Liver (tissue), 9 donors: Measurements from ENCODE around the gene FOXA3. TPM values are rescaled to one million over a fixed set of nuclear protein-coding genes. Genes with fewer than 3 reads are reported as not detected.

Experiments used
- DNase-seq: peaks from one replicate; pipeline ENCODE4 v3.0.0-alpha.2; 2017; ENCODE audit warnings: low spot score
- H3K27ac ChIP-seq, 2 donors: one replicate each; pipeline ENCODE4 v1.7.0; 2013; ENCODE audit warnings: inconsistent platforms in 2 of 2, low read length in 2 of 2, control low read depth in 1 of 2, low read depth in 1 of 2, mild to moderate bottlenecking in 1 of 2
- H3K27me3 ChIP-seq, 4 donors: one replicate each; pipeline versions ENCODE4 v1.6.1 to v1.7.0; 2013; ENCODE audit warnings: low read length in 3 of 4, inconsistent platforms in 1 of 4, mild to moderate bottlenecking in 1 of 4, moderate library complexity in 1 of 4; ENCODE audit not compliant: control insufficient read depth in 4 of 4, insufficient read depth in 4 of 4
- H3K36me3 ChIP-seq, 4 donors: one replicate each; pipeline versions ENCODE4 v1.6.1 to v1.7.0; 2013; ENCODE audit warnings: low read length in 3 of 4, mild to moderate bottlenecking in 3 of 4, low read depth in 1 of 4, moderate library complexity in 1 of 4; ENCODE audit not compliant: control insufficient read depth in 4 of 4, insufficient read depth in 3 of 4
- H3K4me1 ChIP-seq, 4 donors: one replicate each; pipeline versions ENCODE4 v1.6.1 to v1.7.0; 2013; ENCODE audit warnings: low read length in 3 of 4, mild to moderate bottlenecking in 3 of 4, moderate library complexity in 1 of 4; ENCODE audit not compliant: control insufficient read depth in 4 of 4, insufficient read depth in 4 of 4
- H3K4me3 ChIP-seq, 3 donors: one replicate each; pipeline versions ENCODE4 v1.6.1 to v1.7.0; 2013; ENCODE audit warnings: low read length in 3 of 3, control low read depth in 1 of 3, low read depth in 1 of 3, mild to moderate bottlenecking in 1 of 3
- H3K9ac ChIP-seq, 2 donors: one replicate each; pipeline ENCODE4 v1.7.0; 2013; ENCODE audit warnings: low read length in 2 of 2, mild to moderate bottlenecking in 2 of 2, moderate library complexity in 2 of 2, control low read depth in 1 of 2, low read depth in 1 of 2
- H3K9me3 ChIP-seq, 4 donors: one replicate each; pipeline versions ENCODE4 v1.6.1 to v1.7.0; 2013; ENCODE audit warnings: low read length in 3 of 4; ENCODE audit not compliant: control insufficient read depth in 4 of 4
- EGR1 ChIP-seq, 2 donors: IDR thresholded peaks; 2 replicates each; pipeline ENCODE4 v1.6.1; 2016 to 2018; ENCODE audit warnings: antibody characterized with exemption in 2 of 2, low read depth in 2 of 2
- FOXA1 ChIP-seq: IDR thresholded peaks from 2 replicates; pipeline ENCODE4 v1.6.1; 2016; ENCODE audit warnings: antibody characterized with exemption
- FOXA2 ChIP-seq: IDR thresholded peaks from 2 replicates; pipeline ENCODE4 v1.6.1; 2016; ENCODE audit warnings: antibody characterized with exemption
- GABPA ChIP-seq, 2 donors: IDR thresholded peaks in 1 of 2; conservative IDR thresholded peaks in 1 of 2; 2 replicates each; pipeline ENCODE4 v1.6.1; 2016; ENCODE audit warnings: antibody characterized with exemption in 2 of 2, mild to moderate bottlenecking in 1 of 2, moderate library complexity in 1 of 2
- HNF4A ChIP-seq, 2 donors: conservative IDR thresholded peaks; 2 replicates each; pipeline ENCODE4 v1.6.1; 2016; ENCODE audit warnings: antibody characterized with exemption in 2 of 2, mild to moderate bottlenecking in 2 of 2
- HNF4G ChIP-seq: IDR thresholded peaks from 2 replicates; pipeline ENCODE4 v1.6.1; 2016; ENCODE audit warnings: antibody characterized with exemption
- JUND ChIP-seq, 2 donors: IDR thresholded peaks; 2 replicates each; pipeline ENCODE4 v1.6.1; 2016; ENCODE audit warnings: antibody characterized with exemption in 2 of 2
- NR2F2 ChIP-seq: IDR thresholded peaks from 2 replicates; pipeline ENCODE4 v1.6.1; 2016; ENCODE audit warnings: antibody characterized with exemption
- RAD21 ChIP-seq, 2 donors: IDR thresholded peaks; 2 replicates each; pipeline ENCODE4 v1.6.1; 2016; ENCODE audit warnings: antibody characterized with exemption in 2 of 2, mild to moderate bottlenecking in 2 of 2
- RXRA ChIP-seq, 2 donors: IDR thresholded peaks; 2 replicates each; pipeline ENCODE4 v1.6.1; 2017 to 2018; ENCODE audit warnings: antibody characterized with exemption in 2 of 2, mild to moderate bottlenecking in 1 of 2
- SP1 ChIP-seq: IDR thresholded peaks from 2 replicates; pipeline ENCODE4 v1.6.1; 2018; ENCODE audit warnings: antibody characterized with exemption, mild to moderate bottlenecking
- TAF1 ChIP-seq: conservative IDR thresholded peaks from 2 replicates; pipeline ENCODE4 v1.6.1; 2016; ENCODE audit warnings: antibody characterized with exemption, mild to moderate bottlenecking
- YY1 ChIP-seq: IDR thresholded peaks from 2 replicates; pipeline ENCODE4 v1.6.1; 2016; ENCODE audit warnings: antibody characterized with exemption, mild to moderate bottlenecking
- WGBS: extraction: QIAGEN DNeasy Blood & Tissue Kit; methylation state at CpG from one replicate; pipeline ENCODE4 v1.1.7; 2013; 5-methylcytosine and 5-hydroxymethylcytosine counted together
- polyA plus RNA-seq, 2 donors: library from polyadenylated mRNA; stranded (reverse) in 1 of 2; unstranded in 1 of 2; fragments of 200-250 nt in 1 of 2; fragments of >200 nt in 1 of 2; fragmentation: Nextera tagmentation in 1 of 2; extraction: Ambion mirVana in 1 of 2; gene quantifications; one replicate each; pipeline versions ENCODE4 v1.2.1 to v1.2.3, GENCODE V29; 2013 to 2015
- total RNA-seq, 2 donors: library from RNA; depleted of rRNA; stranded (reverse); fragments of >200 nt; gene quantifications; one replicate each; pipeline ENCODE4 v1.2.3, GENCODE V29; 2014
- TF ChIP-seq, protein P1 (sequence below): IDR thresholded peaks from 2 replicates; pipeline ENCODE4 v1.6.1; 2016; ENCODE audit warnings: antibody characterized with exemption
- TF ChIP-seq, protein P2 (sequence below): IDR thresholded peaks from 2 replicates; pipeline ENCODE4 v1.6.1; 2016; ENCODE audit warnings: antibody characterized with exemption
- TF ChIP-seq, protein P3 (sequence below): fragments of 150-350 bp; IDR thresholded peaks from 2 replicates; pipeline ENCODE4 v1.5.1; 2017; ENCODE audit warnings: improper control_type of control experiment, low read depth, low read length; ENCODE audit not compliant: missing input control
- TF ChIP-seq, protein P4 (sequence below): IDR thresholded peaks from 2 replicates; pipeline ENCODE4 v1.6.1; 2016; ENCODE audit warnings: antibody characterized with exemption, mild to moderate bottlenecking
- TF ChIP-seq, protein P5 (sequence below): IDR thresholded peaks from 2 replicates; pipeline ENCODE4 v1.6.1; 2016; ENCODE audit warnings: antibody characterized with exemption
- donor health status: healthy.
- donor health status: healthy.
- donor health status: healthy.
- donor health status: healthy.
- donor health status: healthy.

Gene FOXA3
- total and polyA plus RNA-seq, 4 donors, result 11.5 to 37.1 (median 21.6) TPM

DNA sequence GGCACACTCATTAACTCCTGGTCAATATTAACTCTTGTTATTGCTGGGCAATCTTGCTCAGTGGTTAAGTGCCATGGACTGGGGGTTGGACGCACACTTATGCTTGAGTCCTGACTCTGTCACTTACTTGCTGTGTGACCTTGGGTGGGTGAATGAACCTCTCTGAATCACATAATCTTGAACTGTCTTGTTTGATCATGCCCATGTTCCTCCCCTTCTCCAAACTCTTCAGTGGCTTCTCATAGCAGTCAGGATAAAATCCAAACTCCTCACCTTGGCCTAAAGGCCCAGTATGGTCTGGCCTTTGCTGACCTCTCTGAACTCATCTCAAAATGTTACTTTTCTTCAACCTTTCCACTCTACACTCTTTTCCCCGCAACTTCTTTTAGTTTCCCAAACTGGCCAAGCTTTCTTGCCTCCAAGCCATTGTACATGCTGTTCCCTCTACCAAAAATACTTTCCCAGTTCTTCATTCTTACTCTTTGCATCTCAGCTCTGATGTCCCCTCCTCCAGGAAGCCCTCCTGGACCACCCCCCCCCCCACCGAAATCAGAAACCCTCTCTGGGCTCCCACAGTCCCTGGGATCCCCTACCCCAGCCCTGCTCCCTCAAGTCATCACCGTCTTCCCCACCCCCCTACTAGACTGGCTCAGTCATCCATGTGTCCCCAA is 35.9 kb downstream of the FOXA3 start:
- Histone ChIP-seq H3K27ac (no peak overlapping the region), H3K27me3 (no peaks in the 10 kb centered on the region), H3K9me3 (no peaks in the 10 kb centered on the region), H3K36me3 (peaks cover 3 to 10% (median 4%) of the 10 kb centered on the region in 4 donors), H3K4me3 (no peak overlapping the region), H3K4me1 (peaks cover 9 to 27% (median 15%) of the 10 kb centered on the region in 4 donors), H3K9ac (no peak overlapping the region)
- 97% methylated on average over 4 of the region's 4 CpGs for WGBS
- DNase-seq, result no peak
- TF ChIP-seq RAD21 (IDR thresholded peaks at IDR 0.05) (no peak), GABPA (IDR thresholded peaks at IDR 0.05 in 1 of 2, conservative IDR thresholded peaks at IDR 0.05 in 1 of 2) (no peak), FOXA1 (no peak), HNF4A (conservative IDR thresholded peaks at IDR 0.05) (no peak), EGR1 (IDR thresholded peaks at IDR 0.05; ENCODE audit: low read depth in 2 of 2) (no peak), YY1 (no peak), NR2F2 (no peak), SP1 (no peak), FOXA2 (no peak), TAF1 (no peak), HNF4G (no peak), RXRA (IDR thresholded peaks at IDR 0.05) (no peak), JUND (IDR thresholded peaks at IDR 0.05) (no peak)
- TF ChIP-seq, protein P1, sequence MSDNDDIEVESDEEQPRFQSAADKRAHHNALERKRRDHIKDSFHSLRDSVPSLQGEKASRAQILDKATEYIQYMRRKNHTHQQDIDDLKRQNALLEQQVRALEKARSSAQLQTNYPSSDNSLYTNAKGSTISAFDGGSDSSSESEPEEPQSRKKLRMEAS, result no peak
- TF ChIP-seq, protein P2, sequence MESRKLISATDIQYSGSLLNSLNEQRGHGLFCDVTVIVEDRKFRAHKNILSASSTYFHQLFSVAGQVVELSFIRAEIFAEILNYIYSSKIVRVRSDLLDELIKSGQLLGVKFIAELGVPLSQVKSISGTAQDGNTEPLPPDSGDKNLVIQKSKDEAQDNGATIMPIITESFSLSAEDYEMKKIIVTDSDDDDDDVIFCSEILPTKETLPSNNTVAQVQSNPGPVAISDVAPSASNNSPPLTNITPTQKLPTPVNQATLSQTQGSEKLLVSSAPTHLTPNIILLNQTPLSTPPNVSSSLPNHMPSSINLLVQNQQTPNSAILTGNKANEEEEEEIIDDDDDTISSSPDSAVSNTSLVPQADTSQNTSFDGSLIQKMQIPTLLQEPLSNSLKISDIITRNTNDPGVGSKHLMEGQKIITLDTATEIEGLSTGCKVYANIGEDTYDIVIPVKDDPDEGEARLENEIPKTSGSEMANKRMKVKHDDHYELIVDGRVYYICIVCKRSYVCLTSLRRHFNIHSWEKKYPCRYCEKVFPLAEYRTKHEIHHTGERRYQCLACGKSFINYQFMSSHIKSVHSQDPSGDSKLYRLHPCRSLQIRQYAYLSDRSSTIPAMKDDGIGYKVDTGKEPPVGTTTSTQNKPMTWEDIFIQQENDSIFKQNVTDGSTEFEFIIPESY, result no peak
- TF ChIP-seq, protein P3, sequence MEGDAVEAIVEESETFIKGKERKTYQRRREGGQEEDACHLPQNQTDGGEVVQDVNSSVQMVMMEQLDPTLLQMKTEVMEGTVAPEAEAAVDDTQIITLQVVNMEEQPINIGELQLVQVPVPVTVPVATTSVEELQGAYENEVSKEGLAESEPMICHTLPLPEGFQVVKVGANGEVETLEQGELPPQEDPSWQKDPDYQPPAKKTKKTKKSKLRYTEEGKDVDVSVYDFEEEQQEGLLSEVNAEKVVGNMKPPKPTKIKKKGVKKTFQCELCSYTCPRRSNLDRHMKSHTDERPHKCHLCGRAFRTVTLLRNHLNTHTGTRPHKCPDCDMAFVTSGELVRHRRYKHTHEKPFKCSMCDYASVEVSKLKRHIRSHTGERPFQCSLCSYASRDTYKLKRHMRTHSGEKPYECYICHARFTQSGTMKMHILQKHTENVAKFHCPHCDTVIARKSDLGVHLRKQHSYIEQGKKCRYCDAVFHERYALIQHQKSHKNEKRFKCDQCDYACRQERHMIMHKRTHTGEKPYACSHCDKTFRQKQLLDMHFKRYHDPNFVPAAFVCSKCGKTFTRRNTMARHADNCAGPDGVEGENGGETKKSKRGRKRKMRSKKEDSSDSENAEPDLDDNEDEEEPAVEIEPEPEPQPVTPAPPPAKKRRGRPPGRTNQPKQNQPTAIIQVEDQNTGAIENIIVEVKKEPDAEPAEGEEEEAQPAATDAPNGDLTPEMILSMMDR, result no peak
- TF ChIP-seq, protein P4, sequence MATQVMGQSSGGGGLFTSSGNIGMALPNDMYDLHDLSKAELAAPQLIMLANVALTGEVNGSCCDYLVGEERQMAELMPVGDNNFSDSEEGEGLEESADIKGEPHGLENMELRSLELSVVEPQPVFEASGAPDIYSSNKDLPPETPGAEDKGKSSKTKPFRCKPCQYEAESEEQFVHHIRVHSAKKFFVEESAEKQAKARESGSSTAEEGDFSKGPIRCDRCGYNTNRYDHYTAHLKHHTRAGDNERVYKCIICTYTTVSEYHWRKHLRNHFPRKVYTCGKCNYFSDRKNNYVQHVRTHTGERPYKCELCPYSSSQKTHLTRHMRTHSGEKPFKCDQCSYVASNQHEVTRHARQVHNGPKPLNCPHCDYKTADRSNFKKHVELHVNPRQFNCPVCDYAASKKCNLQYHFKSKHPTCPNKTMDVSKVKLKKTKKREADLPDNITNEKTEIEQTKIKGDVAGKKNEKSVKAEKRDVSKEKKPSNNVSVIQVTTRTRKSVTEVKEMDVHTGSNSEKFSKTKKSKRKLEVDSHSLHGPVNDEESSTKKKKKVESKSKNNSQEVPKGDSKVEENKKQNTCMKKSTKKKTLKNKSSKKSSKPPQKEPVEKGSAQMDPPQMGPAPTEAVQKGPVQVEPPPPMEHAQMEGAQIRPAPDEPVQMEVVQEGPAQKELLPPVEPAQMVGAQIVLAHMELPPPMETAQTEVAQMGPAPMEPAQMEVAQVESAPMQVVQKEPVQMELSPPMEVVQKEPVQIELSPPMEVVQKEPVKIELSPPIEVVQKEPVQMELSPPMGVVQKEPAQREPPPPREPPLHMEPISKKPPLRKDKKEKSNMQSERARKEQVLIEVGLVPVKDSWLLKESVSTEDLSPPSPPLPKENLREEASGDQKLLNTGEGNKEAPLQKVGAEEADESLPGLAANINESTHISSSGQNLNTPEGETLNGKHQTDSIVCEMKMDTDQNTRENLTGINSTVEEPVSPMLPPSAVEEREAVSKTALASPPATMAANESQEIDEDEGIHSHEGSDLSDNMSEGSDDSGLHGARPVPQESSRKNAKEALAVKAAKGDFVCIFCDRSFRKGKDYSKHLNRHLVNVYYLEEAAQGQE, result no peak
- TF ChIP-seq, protein P5, sequence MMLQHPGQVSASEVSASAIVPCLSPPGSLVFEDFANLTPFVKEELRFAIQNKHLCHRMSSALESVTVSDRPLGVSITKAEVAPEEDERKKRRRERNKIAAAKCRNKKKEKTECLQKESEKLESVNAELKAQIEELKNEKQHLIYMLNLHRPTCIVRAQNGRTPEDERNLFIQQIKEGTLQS, result no peak
